Non-pigmented ciliary epithelial cell (primary cell): ENCODE measurements around the gene MRPL44.
A peak's percentile ranks its signal among the peaks of the same experiment; 100 is the strongest.
"Not testable (repeated sequence)": the region's sequence is repeated elsewhere in the genome, so short reads cannot be mapped to it uniquely, and the experiment has no call there.

ENCODE experiments used
- DNase-seq: peaks from one replicate; pipeline ENCODE4 v3.0.0-alpha.2; 2010; ENCODE audit warnings: low read depth

The MRPL44 gene

DNA sequence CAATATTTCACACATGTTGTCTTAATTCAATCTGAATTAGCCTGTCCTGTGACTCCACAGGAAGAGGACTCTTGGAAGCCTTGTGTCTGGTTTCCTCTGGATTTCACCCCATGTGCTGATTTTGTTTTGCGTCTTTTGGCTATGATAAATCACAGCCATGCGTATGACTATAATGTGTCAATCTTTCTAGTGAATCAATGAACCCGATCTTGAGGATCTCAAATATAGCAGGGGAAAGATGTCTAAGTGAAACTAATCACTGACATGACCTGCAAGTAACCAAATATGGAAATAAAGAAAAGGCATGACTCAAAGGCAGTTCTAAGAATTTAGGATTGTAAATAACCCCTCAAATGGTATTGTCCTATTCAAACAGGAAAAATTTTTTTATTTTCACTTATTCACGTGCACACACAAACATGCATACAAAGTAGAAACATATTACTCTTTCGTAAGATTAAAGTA lies 20.4 kb upstream of the MRPL44 start:
- no peak for DNase-seq

DNA sequence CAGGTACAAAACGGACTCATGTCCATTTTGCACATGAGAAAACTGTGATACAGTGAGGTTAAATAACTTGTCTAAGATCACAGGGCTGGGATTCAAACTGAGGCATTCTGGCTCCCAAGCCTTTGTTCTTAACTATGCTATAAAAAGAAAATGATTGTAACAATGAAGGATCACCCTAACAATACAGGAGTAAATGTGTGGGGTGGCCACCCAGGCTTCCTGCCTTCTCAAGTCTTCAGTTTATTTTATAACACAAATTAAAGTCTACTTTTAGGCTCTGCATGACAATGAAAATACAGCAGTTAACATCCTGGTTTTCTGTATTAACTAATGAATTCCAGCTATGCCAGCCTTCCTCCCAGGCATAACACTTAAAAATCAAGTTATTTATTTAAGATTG lies 19.7 kb upstream of the MRPL44 start:
- DNase-seq, result no peak

DNA sequence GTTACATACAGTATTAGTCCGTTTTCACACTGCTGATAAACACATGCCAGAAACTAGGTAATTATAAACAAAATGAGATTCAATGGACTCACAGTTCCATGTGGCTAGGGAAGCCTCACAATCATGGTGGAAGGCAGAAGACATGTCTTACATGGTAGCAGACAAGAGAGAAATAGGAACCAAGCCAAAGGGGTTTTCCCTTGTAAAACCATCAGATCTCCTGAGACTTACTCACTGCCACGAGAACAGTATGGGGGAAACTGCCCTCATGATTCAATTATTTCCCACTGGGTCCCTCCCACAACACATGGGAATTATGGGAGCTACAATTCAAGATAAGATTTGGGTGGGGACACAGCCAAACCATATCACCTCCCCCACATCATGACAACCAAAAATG lies 17.8 kb upstream of the MRPL44 start:
- not testable (repeated sequence) for DNase-seq

- no peak for DNase-seq
Measured at GRCh38 chr2:223941579-223942277, 15.5 kb upstream of the MRPL44 start.

DNA sequence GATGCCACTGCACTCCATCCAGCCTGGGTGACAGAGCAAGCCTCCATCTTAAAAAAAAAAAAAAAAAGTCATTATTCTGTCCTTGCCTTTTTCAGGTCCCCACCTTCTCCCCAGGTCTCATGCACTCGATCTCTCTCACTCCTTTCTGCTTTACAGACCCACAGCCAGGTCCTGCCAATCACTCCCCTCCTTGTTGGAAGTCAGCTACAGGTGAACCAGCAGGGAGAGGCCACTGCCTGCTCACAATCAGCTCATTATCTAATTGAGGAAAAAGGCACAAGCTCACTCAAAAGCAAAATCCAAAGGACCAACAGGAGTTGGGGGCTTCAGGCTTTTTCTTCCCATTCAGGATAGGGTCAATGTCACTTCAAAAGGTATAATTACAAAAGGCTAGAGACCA lies 14.1 kb upstream of the MRPL44 start:
- no peak for DNase-seq

- DNase-seq, result no peak
Measured at GRCh38 chr2:223943561-223944008, 13.7 kb upstream of the MRPL44 start.

DNA sequence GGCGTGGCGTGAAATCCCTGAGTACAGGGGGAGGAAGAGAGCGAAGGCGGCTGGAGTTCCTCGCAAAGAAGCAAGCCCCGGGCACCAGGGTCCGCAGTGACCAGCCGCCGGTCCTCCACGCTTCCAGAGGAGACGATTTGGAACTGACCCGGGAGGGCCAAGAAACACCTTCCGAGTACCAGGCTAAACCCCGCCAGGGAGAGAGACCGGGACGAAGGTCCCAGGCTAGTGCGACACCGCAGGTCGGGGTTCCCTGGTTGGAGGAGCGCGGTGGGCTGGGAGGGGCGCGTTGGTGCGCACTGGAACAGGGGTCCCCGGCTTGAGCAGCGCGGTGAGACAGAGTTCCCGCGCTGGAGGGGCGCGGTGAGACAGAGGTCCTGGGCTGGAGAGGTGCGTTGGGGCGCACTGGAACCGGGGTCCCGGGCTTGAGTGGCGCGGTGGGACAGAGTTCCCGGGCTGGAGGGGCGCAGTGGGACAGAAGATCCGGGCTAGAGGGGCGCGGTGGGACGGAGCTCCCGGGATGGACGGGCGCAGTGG lies 13.0 kb upstream of the MRPL44 start:
- no peak for DNase-seq

DNA sequence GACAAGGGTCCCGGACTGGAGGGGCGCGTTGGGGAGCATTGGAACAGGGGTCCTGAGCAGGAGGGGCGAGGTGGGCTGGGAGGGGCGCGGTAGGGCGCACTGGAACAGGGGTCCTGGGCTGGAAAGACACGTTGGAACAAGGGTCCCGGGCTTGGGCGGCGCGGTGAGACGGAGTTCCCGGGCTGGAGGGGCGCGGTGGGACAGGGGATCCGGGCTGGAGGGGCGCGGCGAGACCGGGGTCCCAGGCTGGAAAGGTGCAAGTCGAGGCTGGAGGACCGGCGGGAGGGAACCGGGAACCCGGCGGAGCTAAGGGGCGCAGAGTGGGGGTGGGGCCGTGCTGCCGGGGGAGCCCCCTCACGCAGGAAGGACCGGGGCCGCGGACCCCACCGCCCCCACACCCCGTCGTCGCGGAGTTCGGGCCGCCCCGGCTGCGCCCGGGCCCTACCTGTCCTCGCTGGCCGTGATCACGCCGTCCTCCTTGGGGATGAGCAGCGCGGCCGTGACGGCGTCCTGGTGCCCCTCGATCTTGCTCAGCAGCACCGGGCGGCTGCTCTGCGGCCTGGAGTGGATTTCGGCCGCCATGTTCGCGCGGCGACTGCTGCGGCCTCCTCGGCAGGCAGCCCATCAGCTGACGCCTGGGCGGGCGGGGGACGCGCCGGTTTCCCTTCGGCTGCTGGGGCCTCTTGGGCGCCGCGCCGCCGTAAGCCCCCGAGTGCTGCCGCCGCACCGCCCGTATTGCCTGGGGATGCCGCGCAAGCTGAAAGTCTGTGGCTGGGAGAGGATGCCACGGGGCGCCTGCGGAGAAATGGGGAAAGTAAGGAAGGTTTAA lies 12.3 kb upstream of the MRPL44 start, which contains the start of gene WDFY1:
Gene WDFY1, minus strand, starts transcription at position 633 of the 829 bp plus-strand sequence. Its CDS starts 51 bp downstream, at position 582.
- no peak for DNase-seq

GRCh38 chr2:223945755-223946154 lies 11.5 kb upstream of the MRPL44 start:
- DNase-seq, result no peak

- no peak for DNase-seq
Measured at GRCh38 chr2:223947711-223948205, 9.5 kb upstream of the MRPL44 start.

DNA sequence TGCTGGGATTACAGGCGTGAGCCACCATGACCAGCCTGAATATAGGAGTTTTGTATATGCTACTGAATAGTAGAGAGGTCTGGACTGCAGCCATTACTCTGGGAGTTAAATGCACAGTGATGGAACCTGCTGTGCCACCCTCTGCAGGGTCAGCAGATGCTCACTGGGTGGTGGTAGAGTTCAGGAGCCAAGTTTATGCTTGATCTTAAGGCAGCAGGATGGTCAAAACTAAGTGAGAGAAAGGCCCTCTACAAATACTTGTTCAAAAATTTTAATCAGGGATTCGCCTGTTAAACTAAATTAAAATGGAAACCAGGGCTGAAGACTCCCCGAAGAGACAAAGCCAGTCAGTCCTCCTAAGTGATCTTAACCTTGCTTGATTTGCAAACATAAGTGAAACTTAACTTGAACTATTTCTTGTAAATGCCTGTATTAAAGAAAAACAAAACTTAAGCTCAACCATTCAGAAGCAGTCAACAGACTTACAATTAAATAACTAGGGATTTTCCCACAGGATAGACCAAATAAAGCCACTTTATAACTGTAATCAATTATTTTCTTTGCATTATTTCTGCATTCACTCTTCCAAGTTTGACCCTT lies 7.9 kb upstream of the MRPL44 start:
- no peak for DNase-seq

DNA sequence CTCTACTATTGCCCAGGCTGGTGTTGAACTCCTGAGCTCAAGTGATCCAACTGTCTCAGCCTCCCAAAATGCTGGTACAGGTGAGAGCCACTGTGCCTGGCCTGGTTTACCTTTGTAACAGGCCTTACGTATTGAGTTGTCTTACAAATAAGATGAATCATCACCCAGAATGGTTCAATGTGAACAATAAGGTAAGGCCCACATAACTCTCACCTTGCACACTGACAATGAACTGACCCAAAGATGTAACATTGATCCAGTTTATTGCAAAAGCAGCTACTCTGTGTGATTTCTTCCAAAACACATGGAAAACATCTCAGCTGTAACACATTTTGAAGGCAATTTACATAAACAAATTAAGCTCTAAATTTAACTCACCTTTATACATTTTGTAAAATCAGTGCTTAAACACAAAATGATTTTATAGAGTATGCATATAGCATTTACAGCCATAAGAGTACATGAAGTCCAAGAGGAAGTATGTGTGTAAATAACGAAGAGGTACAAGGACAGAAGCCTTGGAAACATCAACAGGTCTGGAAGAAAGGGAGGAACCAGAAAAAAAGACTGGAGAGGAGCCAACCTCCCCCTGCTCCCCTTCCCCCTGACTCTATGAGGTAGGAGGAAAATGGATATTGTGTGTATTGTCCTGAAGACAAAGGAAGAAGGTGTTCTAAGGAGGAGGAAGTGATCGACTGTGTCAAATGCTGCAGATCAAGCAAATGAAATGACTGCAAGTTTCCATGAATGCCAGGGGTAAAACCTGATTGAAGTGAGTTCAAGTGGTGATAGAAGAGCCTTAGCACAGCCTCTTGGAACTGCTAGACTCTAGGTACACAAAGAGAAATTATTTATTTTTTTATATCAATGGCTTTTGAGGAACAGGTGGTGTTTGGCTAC lies 6.6 kb upstream of the MRPL44 start:
- no peak for DNase-seq

DNA sequence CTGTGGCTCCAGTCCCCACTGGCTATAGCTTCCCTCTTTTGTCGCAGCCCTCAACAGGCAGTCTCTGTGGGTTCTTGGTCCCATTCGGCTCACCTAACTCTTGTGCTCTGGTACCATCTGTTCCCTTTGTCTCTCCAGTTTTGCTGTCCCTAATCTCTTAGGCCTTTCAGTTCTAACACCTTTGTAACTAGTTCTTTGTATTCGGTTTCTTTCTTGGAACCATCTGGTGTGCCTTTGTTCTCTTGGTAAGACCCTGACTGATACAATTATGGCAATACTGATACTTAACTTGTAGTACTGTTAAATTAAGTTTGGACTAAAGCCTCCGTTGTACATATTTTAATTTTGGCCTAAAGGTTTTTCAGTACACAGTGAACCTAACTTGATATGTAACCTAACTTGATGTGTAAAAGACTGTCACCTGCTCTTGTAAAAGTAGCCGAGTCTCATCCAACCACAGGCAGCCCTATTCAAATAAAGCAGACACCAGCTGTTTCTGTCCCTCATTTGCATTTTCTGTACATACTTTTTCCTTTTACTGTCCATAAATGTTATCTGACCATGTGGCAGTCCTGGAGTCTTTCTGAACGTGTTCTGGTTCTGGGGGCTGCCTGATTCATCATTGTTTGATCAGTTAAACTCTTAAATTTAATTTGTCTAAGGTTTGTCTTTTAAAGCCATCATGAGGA lies 4.8 kb upstream of the MRPL44 start:
- DNase-seq, result no peak

GRCh38 chr2:223954401-223954800 lies 2.9 kb upstream of the MRPL44 start:
- no peak for DNase-seq

- DNase-seq, result no peak
Measured at GRCh38 chr2:223956300-223956699, 963 bp upstream of the MRPL44 start.

DNA sequence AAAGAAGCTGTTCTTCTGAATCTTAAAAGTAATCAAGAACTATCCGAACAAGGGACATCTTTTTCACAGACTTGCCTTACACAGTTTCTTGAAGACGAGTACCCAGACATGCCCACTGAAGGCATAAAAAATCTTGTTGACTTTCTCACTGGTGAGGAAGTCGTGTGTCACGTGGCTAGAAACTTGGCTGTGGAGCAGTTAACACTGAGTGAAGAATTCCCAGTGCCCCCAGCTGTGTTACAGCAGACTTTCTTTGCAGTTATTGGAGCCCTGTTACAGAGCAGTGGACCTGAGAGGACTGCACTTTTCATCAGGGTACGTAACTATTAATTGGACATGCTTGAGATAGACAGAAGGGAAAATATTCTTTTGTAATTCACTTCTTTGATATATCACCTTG lies 2.4 kb downstream of the MRPL44 start:
- no peak for DNase-seq

GRCh38 chr2:223967981-223968380 lies 10.7 kb downstream of the MRPL44 start:
- no peak for DNase-seq

DNA sequence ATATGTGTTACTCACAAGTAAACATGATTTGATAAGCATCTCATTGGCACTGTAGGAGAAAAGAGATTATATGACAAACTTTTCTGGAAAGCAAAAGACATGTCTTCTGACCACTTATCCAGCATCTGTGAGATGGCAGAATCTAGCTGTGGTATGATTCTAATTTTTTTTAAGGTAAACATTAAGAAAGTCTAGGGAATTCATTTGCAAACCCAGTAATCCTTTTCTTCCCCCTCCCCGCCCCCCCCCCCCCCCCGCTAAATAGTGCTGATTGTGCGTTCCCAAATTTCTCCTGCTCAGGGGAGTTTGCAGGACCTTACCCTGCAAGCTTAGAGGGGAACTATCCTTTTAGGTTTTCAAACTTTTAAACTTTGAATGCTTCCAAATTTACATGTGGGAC lies 12.1 kb downstream of the MRPL44 start:
- no peak for DNase-seq

GRCh38 chr2:223969856-223970255 lies 12.6 kb downstream of the MRPL44 start:
- DNase-seq, result peak; percentile 10

GRCh38 chr2:223970343-223971128 lies 13.3 kb downstream of the MRPL44 start:
- peak; percentile 11 for DNase-seq
